ENCODE results near the gene B4GALT6.

Gene B4GALT6

DNA sequence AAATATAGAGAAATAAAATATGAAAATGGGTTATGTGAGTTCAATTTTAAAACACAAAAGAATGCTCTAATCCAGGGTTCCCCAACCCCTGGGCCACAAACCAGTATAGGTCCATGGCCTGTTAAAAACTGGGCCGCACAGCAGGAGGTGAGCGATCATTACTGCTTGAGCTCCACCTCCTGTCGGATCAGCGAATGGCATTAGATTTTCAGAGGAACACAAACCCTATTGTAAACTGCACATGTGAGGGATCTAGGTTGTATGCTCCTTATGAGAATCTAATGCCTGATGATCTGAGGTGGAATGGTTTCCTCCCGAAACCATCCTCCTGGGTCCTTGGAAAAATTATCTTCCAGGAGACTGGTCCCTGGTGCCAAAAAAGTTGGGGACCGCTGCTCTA is 58.0 kb downstream of the B4GALT6 start:
- Histone ChIP-seq H3K9me3 (ENCODE audit: insufficient read depth, low read depth, low read length) (no peaks in the 10 kb centered on the region), H3K4me3 (ENCODE audit: low read depth, low read length) (no peak overlapping the region), H4K8ac (ENCODE audit: low read depth, low read length) (no peak overlapping the region), H2BK5ac (ENCODE audit: low read depth, low read length, poor library complexity) (no peak overlapping the region), H3K4ac (ENCODE audit: low read depth, low read length) (no peak overlapping the region), H3K18ac (ENCODE audit: low read length) (no peak overlapping the region), H3K4me2 (ENCODE audit: low read length) (no peak overlapping the region), H4K12ac (ENCODE audit: low read depth, low read length) (no peak overlapping the region), H2BK12ac (ENCODE audit: low read length) (no peak overlapping the region), H3K79me1 (ENCODE audit: low read length) (no peaks in the 10 kb centered on the region), H2BK120ac (ENCODE audit: insufficient read depth, low read length, poor library complexity) (no peak overlapping the region), H2AFZ (ENCODE audit: insufficient read depth, low read length, poor library complexity) (no peak overlapping the region), H3K4me1 (ENCODE audit: control insufficient read depth in 1 of 2, insufficient read depth in 2 of 2, low read length in 2 of 2) (no peaks in the 10 kb centered on the region), H3K23ac (ENCODE audit: low read length) (no peak overlapping the region), H3K27ac (ENCODE audit: low read depth, low read length) (no peak overlapping the region), H3K9ac (ENCODE audit: low read length) (no peak overlapping the region), H3K27me3 (ENCODE audit: insufficient read depth, low read length) (no peaks in the 10 kb centered on the region), H2AK5ac (ENCODE audit: low read length) (no peak overlapping the region), H3K36me3 (ENCODE audit: control insufficient read depth in 1 of 2, insufficient read depth in 2 of 2, low read length in 2 of 2) (peaks cover 4 to 8% of the 10 kb centered on the region in 2 experiments), H3K14ac (ENCODE audit: low read length) (no peak overlapping the region), H4K91ac (ENCODE audit: low read depth, low read length) (no peak overlapping the region), H3K79me2 (ENCODE audit: control insufficient read depth, insufficient read depth, low read length, poor library complexity) (no peaks in the 10 kb centered on the region)
- WGBS (ENCODE audit: extremely low coverage, insufficient coverage, insufficient read length): no CpG with 5 or more reads among the region's 6 CpGs
- DNase-seq: peak; percentile 24 to 67

GRCh38 chr18:31624892-31625640 is 59.3 kb downstream of the B4GALT6 start:
- no CpG with 5 or more reads among the region's 13 CpGs for WGBS (ENCODE audit: extremely low coverage, insufficient coverage, insufficient read length)
- H3K79me1 ChIP-seq (ENCODE audit: low read length): no peaks in the 10 kb centered on the region
- no peak overlapping the region for H3K4me2 ChIP-seq (ENCODE audit: low read length)
- no peaks in the 10 kb centered on the region for H3K9me3 ChIP-seq (ENCODE audit: insufficient read depth, low read depth, low read length)
- H2AFZ ChIP-seq (ENCODE audit: insufficient read depth, low read length, poor library complexity): no peak overlapping the region
- no peak overlapping the region for H2BK120ac ChIP-seq (ENCODE audit: insufficient read depth, low read length, poor library complexity)
- no peak overlapping the region for H3K23ac ChIP-seq (ENCODE audit: low read length)
- DNase-seq: no peak
- no peak overlapping the region for H3K4me3 ChIP-seq (ENCODE audit: low read depth, low read length)
- no peak overlapping the region for H2BK5ac ChIP-seq (ENCODE audit: low read depth, low read length, poor library complexity)
- H3K4me1 ChIP-seq (ENCODE audit: control insufficient read depth in 1 of 2, insufficient read depth in 2 of 2, low read length in 2 of 2): no peaks in the 10 kb centered on the region
- no peak overlapping the region for H3K9ac ChIP-seq (ENCODE audit: low read length)
- H4K91ac ChIP-seq (ENCODE audit: low read depth, low read length): no peak overlapping the region
- no peak overlapping the region for H2BK12ac ChIP-seq (ENCODE audit: low read length)
- H3K14ac ChIP-seq (ENCODE audit: low read length): no peak overlapping the region
- H3K27me3 ChIP-seq (ENCODE audit: insufficient read depth, low read length): no peaks in the 10 kb centered on the region
- no peak overlapping the region for H3K4ac ChIP-seq (ENCODE audit: low read depth, low read length)
- no peak overlapping the region for H3K27ac ChIP-seq (ENCODE audit: low read depth, low read length)
- H3K18ac ChIP-seq (ENCODE audit: low read length): no peak overlapping the region
- H4K12ac ChIP-seq (ENCODE audit: low read depth, low read length): no peak overlapping the region
- H3K36me3 ChIP-seq (ENCODE audit: control insufficient read depth in 1 of 2, insufficient read depth in 2 of 2, low read length in 2 of 2): peaks cover 4 to 7% of the 10 kb centered on the region in 2 experiments
- H4K8ac ChIP-seq (ENCODE audit: low read depth, low read length): no peak overlapping the region
- H3K79me2 ChIP-seq (ENCODE audit: control insufficient read depth, insufficient read depth, low read length, poor library complexity): no peaks in the 10 kb centered on the region
- no peak overlapping the region for H2AK5ac ChIP-seq (ENCODE audit: low read length)

GRCh38 chr18:31619291-31619690 is 65.1 kb downstream of the B4GALT6 start:
- Histone ChIP-seq H3K9me3 (ENCODE audit: insufficient read depth, low read depth, low read length) (no peaks in the 10 kb centered on the region), H2BK120ac (ENCODE audit: insufficient read depth, low read length, poor library complexity) (no peak overlapping the region), H3K27ac (ENCODE audit: low read depth, low read length) (no peak overlapping the region), H3K9ac (ENCODE audit: low read length) (no peak overlapping the region), H3K79me2 (ENCODE audit: control insufficient read depth, insufficient read depth, low read length, poor library complexity) (no peaks in the 10 kb centered on the region), H3K14ac (ENCODE audit: low read length) (no peak overlapping the region), H3K27me3 (ENCODE audit: insufficient read depth, low read length) (no peaks in the 10 kb centered on the region), H4K8ac (ENCODE audit: low read depth, low read length) (no peak overlapping the region), H3K79me1 (ENCODE audit: low read length) (no peaks in the 10 kb centered on the region), H4K91ac (ENCODE audit: low read depth, low read length) (no peak overlapping the region), H2AFZ (ENCODE audit: insufficient read depth, low read length, poor library complexity) (no peak overlapping the region), H3K23ac (ENCODE audit: low read length) (no peak overlapping the region), H3K4me1 (ENCODE audit: control insufficient read depth in 1 of 2, insufficient read depth in 2 of 2, low read length in 2 of 2) (peaks cover 0 to 3% of the 10 kb centered on the region in 2 experiments), H2BK5ac (ENCODE audit: low read depth, low read length, poor library complexity) (no peak overlapping the region), H2BK12ac (ENCODE audit: low read length) (no peak overlapping the region), H4K12ac (ENCODE audit: low read depth, low read length) (no peak overlapping the region), H3K4me2 (ENCODE audit: low read length) (no peak overlapping the region), H3K18ac (ENCODE audit: low read length) (no peak overlapping the region), H3K4ac (ENCODE audit: low read depth, low read length) (no peak overlapping the region), H3K36me3 (ENCODE audit: control insufficient read depth in 1 of 2, insufficient read depth in 2 of 2, low read length in 2 of 2) (no peaks in the 10 kb centered on the region), H3K4me3 (ENCODE audit: low read depth, low read length) (no peak overlapping the region), H2AK5ac (ENCODE audit: low read length) (no peak overlapping the region)
- no peak for DNase-seq

- H4K91ac ChIP-seq (ENCODE audit: low read depth, low read length): no peak overlapping the region
- DNase-seq: peak; percentile 59 to 89
- no peak overlapping the region for H2BK12ac ChIP-seq (ENCODE audit: low read length)
- no peak overlapping the region for H3K4ac ChIP-seq (ENCODE audit: low read depth, low read length)
- H3K23ac ChIP-seq (ENCODE audit: low read length): no peak overlapping the region
- H2AK5ac ChIP-seq (ENCODE audit: low read length): no peak overlapping the region
- H2AFZ ChIP-seq (ENCODE audit: insufficient read depth, low read length, poor library complexity): no peak overlapping the region
- H3K9ac ChIP-seq (ENCODE audit: low read length): no peak overlapping the region
- WGBS (ENCODE audit: extremely low coverage, insufficient coverage, insufficient read length): no CpG with 5 or more reads among the region's 5 CpGs
- no peaks in the 10 kb centered on the region for H3K79me1 ChIP-seq (ENCODE audit: low read length)
- no peaks in the 10 kb centered on the region for H3K27me3 ChIP-seq (ENCODE audit: insufficient read depth, low read length)
- H3K18ac ChIP-seq (ENCODE audit: low read length): no peak overlapping the region
- no peaks in the 10 kb centered on the region for H3K79me2 ChIP-seq (ENCODE audit: control insufficient read depth, insufficient read depth, low read length, poor library complexity)
- no peaks in the 10 kb centered on the region for H3K9me3 ChIP-seq (ENCODE audit: insufficient read depth, low read depth, low read length)
- H3K4me3 ChIP-seq (ENCODE audit: low read depth, low read length): no peak overlapping the region
- no peak overlapping the region for H4K12ac ChIP-seq (ENCODE audit: low read depth, low read length)
- no peak overlapping the region for H2BK5ac ChIP-seq (ENCODE audit: low read depth, low read length, poor library complexity)
- no peak overlapping the region for H3K14ac ChIP-seq (ENCODE audit: low read length)
- H3K36me3 ChIP-seq (ENCODE audit: control insufficient read depth in 1 of 2, insufficient read depth in 2 of 2, low read length in 2 of 2): no peaks in the 10 kb centered on the region
- no peak overlapping the region for H3K27ac ChIP-seq (ENCODE audit: low read depth, low read length)
- H2BK120ac ChIP-seq (ENCODE audit: insufficient read depth, low read length, poor library complexity): no peak overlapping the region
- no peak overlapping the region for H4K8ac ChIP-seq (ENCODE audit: low read depth, low read length)
- peaks cover 0 to 3% of the 10 kb centered on the region in 2 experiments for H3K4me1 ChIP-seq (ENCODE audit: control insufficient read depth in 1 of 2, insufficient read depth in 2 of 2, low read length in 2 of 2)
- H3K4me2 ChIP-seq (ENCODE audit: low read length): no peak overlapping the region
These were observed 65.6 kb downstream of the B4GALT6 start for GRCh38 chr18:31618801-31619200.

All from trophoblast cell (in vitro differentiated cells and primary cell).